ENCODE data around the gene POU3F2. TPM values are rescaled to one million over a fixed set of nuclear protein-coding genes. Genes with fewer than 3 reads are reported as not detected.

The POU3F2 gene
- total RNA-seq, 4 donors from 2014 or later = 0.08 TPM; not detected in 3

- Histone ChIP-seq H3K36me3 (no peaks in the 10 kb centered on the region), H3K4me3 (peak overlapping the region; percentile 41 to 64), H3K4me1 (peaks cover 0 to 57% (median 34%) of the 10 kb centered on the region in 3 donors), H3K27ac (no peak overlapping the region), H3K9me3 (no peaks in the 10 kb centered on the region), H3K27me3 (peaks cover 96% of the 10 kb centered on the region)
- WGBS, 2 donors (ENCODE audit: low coverage in 1 of 2) = 0% methylated on average over 4 to 6 of the region's 42 CpGs
- TF ChIP-seq POLR2AphosphoS5 (IDR thresholded peaks at IDR 0.05) = no peak
- TF ChIP-seq EP300 (IDR thresholded peaks at IDR 0.05) = no peak
- no peak for TF ChIP-seq CTCF (IDR thresholded peaks at IDR 0.05)
- no peak for TF ChIP-seq POLR2A (IDR thresholded peaks at IDR 0.05)
- ATAC-seq = no peak
Observed at GRCh38 chr6:98833307-98834059, 891 bp upstream of the POU3F2 start.

- Histone ChIP-seq H3K4me1 (peaks cover 0 to 56% (median 34%) of the 10 kb centered on the region in 3 donors), H3K36me3 (no peaks in the 10 kb centered on the region), H3K9me3 (no peaks in the 10 kb centered on the region), H3K27ac (no peak overlapping the region), H3K4me3 (peak overlapping the region in 1 of 2 donors; percentile 64), H3K27me3 (peaks cover 96% of the 10 kb centered on the region)
- TF ChIP-seq EP300 (IDR thresholded peaks at IDR 0.05) (no peak), CTCF (IDR thresholded peaks at IDR 0.05) (no peak)
- no peak for ATAC-seq
- WGBS, 2 donors (ENCODE audit: low coverage in 1 of 2) = 0% methylated on average over 4 to 8 of the region's 76 CpGs
Observed at GRCh38 chr6:98835149-98836024, 1.0 kb downstream of the POU3F2 start.

GRCh38 chr6:98836025-98836961 lies 1.9 kb downstream of the POU3F2 start:
- peak overlapping the region in 1 of 2 donors; percentile 64 for H3K4me3 ChIP-seq
- H3K27ac ChIP-seq = no peak overlapping the region
- H3K27me3 ChIP-seq = peaks cover 96% of the 10 kb centered on the region
- no peaks in the 10 kb centered on the region for H3K36me3 ChIP-seq
- no peak for ATAC-seq
- H3K4me1 ChIP-seq = peaks cover 0 to 51% (median 34%) of the 10 kb centered on the region in 3 donors
- H3K9me3 ChIP-seq = no peaks in the 10 kb centered on the region
- 10 to 16% methylated on average over 8 to 18 of the region's 23 CpGs for WGBS, 2 donors (ENCODE audit: low coverage in 1 of 2)
- TF ChIP-seq POLR2A (IDR thresholded peaks at IDR 0.05) = no peak
- no peak for TF ChIP-seq CTCF (IDR thresholded peaks at IDR 0.05)
- TF ChIP-seq EP300 (IDR thresholded peaks at IDR 0.05) = no peak
- TF ChIP-seq POLR2AphosphoS5 (IDR thresholded peaks at IDR 0.05) = no peak

GRCh38 chr6:98836962-98837944 lies 2.9 kb downstream of the POU3F2 start:
- no peak overlapping the region for H3K27ac ChIP-seq
- H3K4me1 ChIP-seq = peaks cover 0 to 43% (median 24%) of the 10 kb centered on the region in 3 donors
- WGBS, 2 donors (ENCODE audit: low coverage in 1 of 2) = 17 to 19% methylated on average over 8 to 9 of the region's 9 CpGs
- TF ChIP-seq POLR2A (IDR thresholded peaks at IDR 0.05) = no peak
- TF ChIP-seq CTCF (IDR thresholded peaks at IDR 0.05) = no peak
- no peak for TF ChIP-seq EP300 (IDR thresholded peaks at IDR 0.05)
- TF ChIP-seq POLR2AphosphoS5 (IDR thresholded peaks at IDR 0.05) = no peak
- H3K27me3 ChIP-seq = peaks cover 96% of the 10 kb centered on the region
- no peaks in the 10 kb centered on the region for H3K9me3 ChIP-seq
- H3K36me3 ChIP-seq = no peaks in the 10 kb centered on the region
- no peak for ATAC-seq
- no peak overlapping the region for H3K4me3 ChIP-seq
